Stimulated activated CD8-positive, alpha-beta memory T cell treated with anti-CD3 and anti-CD28 coated beads, Interleukin-4, amount 100 ng/mL, for 24 hours (primary cell): Measurements from ENCODE around the gene FCRLA.
A peak's percentile ranks its signal among the peaks of the same experiment; 100 is the strongest.

Experiments
- DNase-seq: peaks from one replicate; pipeline ENCODE4 v3.0.0-alpha.2; 2020; ENCODE audit warnings: low read depth

Gene FCRLA

DNA sequence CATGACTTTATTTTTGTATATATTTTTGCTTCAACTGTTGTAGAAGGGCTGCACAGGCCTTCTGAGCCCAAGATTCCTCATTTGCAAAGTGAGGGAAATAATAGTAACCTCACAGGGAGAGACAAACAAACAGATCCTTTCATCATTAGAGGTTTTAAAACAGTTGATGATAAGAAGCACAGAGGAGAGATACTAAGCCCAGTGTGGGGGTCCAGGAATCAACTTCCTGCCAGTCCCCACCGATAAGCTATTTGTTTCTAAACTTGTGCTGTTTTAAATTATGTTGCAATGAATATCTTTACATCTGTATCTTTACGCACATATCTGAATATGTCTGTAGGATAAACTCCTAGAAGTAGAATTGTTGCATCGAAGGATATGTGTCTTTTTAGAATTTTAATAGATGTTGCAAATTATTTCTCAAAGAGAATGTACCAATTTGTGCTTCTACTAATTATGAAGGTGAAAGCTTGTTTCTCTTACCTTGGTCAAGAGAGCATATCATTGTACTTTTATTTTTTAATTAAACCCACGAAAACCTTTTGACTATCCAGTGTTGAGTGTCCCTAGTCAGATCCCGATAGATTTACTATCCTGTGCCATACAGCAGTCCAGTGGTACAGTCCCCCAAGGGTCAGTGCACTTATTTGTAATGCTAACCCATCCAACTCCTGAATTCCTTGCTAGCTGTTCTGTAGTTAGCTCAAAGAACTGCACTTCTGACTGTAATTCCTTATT lies 25.1 kb downstream of the FCRLA start:
- DNase-seq = no peak

DNA sequence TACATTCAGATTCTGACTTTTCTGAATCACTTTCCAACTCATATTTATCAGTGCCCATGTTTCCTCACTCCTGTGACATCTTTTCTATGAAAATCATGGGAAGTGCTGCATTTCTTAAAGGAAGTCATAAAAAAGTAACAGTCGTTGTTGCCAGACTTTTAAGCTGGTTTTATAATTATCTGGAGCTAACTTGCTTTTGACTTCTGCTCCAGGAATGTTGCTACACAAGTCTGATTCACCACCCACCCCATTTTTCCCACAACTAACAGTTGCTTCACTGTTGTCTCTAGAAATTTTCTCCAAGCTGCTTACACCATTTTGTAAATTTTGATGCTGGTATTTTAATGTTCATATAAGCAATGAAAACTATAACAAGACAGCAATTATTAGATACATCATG lies 26.5 kb downstream of the FCRLA start:
- DNase-seq = no peak

DNA sequence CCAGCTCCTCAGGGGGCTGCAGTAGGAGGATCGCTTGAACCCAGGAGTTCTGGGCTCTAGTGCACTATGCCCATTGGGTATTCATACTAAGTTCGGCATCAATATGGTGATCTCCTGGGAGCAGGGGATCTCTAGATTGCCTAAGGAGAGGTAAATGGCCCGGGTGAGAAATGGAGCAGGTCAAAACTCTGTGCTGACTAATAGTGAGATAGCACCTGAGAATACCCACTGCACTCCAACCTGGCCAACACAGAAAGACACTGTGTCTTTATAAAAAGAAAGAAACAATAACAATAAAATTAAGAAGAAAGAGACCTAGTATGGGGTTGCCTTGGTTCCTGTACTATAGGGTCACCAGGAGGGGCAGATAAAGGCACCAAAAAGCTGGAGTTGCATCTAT lies 28.8 kb downstream of the FCRLA start:
- DNase-seq = no peak

DNA sequence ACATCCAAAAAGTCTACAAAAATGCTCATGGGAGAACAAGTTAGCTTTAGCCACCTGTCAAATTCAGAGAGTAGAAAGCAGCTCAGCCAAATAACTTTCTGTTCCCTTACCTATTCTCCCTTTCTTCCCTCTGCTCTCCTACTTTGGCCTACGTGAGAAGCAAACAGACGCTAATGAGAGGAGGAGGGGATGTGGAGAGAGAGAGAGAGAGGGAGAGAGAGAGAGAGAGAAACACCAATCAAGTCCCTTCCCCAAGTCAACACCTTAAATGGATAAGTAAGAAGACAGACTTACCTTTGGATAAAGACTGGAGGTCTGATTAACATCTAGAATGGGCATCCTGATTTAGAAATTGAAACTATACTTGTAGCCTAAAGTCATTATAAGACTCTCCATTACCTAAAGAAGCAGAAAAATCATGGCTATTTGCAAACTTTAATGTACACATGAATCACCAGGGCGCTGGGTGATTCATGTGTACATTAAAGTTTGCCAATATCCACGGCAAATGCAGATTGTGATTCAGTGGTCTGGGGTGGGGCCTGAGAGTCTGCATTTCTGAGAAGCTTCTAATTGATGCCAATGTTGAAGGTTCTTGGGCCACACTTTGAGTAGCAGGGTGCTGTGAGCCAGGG lies 29.4 kb downstream of the FCRLA start:
- no peak for DNase-seq

DNA sequence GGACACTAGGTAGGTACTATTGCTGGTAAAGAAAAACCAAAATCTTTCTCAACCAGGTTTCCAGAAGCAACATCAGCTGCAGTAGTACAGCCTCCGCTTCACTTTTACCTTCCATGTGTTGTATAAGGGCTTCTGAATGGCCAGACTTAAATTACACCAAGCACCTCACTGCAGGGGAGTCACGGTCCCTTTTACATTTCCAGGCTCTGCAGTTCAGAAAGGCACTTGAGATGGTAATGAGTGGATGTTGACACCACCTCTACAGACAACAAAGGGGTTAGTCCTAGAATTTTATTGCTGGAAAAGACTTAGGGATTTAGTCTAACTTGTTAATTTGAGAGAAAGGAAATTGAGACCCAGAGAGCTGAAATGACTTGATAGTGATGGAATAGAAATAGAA lies 30.6 kb downstream of the FCRLA start:
- no peak for DNase-seq

DNA sequence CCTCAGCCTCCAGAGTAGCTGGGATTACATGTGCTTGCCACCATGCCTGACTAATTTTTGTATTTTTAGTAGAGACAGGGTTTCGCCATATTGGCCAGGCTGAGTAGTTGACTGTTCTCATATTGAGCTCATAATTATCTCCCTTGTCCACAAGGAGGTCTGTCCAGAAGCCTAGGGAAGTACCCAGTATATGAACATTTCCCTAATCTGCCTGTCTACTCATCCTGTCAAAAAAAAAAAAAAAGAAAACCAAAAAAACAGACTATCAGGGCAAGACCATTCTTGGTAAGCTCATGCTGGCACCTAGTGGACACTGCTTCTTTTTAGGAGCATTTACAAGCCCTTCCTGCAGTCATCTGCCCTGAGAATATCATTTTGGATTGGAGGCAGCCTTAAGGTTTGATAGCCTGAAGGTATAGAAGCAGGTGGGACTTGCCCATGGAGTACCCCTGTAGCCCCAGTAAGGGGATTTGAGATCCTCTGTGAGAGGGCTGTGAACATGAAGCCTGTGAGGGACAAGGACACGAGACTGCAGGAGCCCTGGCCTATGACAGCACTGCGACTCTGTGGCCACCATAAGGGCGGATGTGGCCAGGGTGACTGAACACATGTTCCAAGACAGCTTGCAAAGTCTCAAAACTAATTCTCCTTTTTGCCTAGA lies 31.7 kb downstream of the FCRLA start:
- DNase-seq = peak; percentile 49

DNA sequence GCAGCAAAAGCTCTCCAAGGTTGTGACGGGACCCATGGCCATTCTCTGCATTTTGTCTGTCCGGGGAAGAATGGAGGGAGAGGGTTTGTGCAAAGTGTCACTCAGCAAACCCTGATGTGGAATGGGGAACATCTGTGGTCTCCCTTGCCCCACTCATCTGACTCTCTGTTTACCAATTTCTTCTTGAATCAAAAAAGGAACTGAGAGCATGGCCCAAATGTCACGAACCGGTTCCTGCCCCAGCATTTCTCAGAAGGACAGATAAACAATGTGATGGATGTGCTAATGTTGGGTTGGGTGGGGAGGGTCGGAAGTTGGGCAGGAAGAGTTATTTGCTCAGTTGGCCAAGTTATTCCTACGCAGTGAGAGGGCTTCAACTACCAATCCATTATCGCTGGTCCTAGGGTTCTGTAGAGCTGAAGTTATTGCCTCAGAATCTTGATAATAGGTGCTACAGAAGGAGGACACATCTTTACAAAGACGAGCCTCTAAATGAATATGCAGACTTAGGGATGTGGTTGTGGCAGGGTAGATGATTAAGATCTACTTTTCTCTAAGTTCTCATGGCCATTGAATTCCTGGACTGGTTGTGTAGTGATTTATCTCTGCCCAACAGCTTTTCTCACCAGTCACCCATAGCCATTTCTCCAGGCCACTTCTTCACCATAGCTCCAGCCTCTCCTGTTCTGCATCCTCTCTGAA lies 33.0 kb downstream of the FCRLA start:
- DNase-seq = no peak

DNA sequence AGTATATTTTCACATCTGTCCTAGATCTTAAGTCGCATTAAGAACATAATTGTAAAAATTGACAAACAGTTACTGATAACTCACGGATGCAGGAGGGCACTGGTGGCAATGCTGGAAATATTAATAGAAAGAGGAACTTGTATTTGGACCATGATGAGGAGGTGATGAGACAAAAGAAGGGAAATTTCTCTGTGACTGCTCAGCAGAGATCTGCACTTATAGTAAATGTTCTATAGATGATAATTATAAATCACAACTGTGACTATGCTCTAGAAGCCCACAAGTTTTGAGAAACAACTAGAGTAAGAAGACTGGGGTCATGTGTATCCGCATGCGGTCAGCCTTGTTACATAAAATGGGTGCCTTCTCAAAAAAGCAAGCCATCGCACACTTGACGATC lies 33.9 kb downstream of the FCRLA start:
- DNase-seq = no peak

DNA sequence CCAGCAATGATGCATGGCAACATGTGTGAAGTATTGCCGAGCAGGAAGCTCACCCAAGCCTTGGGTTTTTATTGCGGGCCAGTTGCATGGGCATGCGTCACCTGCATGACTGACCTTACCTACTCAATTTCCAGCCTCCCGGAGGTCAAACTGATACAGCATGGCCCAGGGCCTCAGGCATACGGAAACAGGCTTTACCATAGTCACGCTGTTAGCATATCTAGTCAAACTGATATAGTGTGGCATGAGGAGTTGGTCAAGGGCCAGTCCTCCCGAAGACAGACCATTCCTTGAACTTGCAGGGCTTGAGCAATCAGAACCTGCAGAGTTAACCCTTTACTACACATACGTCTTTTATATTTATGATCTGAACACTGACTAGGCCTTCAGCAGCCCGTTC lies 36.2 kb downstream of the FCRLA start:
- no peak for DNase-seq

DNA sequence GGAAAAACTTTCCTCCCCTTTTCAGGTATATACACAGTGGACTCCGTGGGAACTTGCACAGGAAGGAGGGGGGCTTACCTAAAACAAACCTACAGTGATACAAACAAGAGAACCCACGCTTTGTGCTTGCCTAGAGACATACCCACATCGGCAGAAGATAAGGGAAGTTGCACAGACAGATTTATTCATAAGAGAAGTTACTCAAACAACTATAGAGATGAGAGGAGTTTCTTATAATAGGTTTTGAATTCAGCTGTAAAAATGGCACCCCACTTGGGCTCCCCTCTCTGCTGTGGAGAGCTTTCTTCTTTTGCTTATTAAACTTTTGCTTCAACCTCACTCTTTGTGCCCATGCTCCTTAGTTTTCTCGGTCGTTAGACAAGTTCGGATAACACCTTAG lies 40.8 kb downstream of the FCRLA start:
- no peak for DNase-seq

DNA sequence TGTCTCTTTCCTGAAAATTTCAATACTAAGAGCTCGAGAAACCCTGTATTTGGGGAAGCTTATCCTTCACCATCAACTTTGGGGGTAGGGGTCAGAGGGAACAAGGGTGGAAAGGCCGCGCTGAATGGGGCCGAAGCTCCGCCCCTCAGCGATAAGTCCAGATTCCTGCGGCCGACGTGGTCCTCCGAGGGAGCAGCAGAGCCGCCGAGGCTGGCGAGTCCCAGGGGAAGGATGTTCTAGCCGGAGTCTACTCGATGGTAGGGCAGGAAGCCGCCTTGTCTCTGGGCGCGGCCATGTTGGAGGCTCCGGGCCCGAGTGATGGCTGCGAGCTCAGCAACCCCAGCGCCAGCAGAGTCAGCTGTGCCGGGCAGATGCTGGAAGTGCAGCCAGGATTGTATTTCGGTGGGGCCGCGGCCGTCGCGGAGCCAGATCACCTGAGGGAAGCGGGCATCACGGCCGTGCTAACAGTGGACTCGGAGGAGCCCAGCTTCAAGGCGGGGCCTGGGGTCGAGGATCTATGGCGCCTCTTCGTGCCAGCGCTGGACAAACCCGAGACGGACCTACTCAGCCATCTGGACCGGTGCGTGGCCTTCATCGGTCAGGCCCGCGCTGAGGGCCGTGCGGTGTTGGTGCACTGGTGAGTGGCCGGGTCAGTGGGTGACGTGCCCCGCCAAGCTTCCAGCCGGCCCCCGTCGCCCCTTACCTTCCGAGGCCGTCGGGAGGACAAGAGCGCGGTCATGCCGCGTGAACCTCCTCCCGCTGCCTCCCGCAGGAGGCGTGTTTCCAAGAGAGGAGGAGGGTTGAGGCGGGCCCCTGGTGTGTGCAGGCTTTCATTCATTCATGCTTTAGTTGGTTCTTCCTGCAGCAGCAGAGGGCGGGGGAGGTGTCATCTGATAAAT lies 42.7 kb downstream of the FCRLA start, which contains the start of gene DUSP12:
Gene DUSP12 (plus strand): TSS at position 278 of the 899 bp plus-strand sequence. CDS start 16 bp downstream, at position 294.
- DNase-seq = peak; percentile 78

DNA sequence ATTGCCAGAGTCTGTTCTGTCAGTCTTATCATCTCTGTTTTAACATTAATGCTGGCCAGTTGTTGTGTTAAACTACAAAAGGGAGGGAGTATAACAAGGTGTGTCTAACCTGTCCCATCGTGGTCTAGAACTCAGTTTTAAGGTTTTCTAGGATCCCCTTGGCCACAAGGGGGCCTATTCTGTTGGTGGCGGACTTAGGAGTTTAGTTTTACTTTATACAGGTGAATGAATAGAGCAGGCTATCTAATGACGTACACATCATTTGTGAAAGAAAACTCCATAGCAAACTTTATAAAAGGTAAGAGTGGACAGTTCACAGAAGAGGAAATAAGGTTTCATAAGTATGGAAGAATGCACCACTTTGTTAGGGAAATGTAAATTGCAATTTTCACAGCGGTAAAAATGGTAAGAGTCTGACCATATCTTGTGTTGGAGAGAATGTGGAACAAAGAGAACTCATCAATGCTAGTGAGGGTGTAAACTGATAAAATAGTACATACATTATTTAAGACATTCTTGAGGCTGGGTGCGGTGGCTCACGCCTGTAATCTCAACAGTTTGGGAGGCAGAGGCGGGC lies 56.6 kb downstream of the FCRLA start:
- no peak for DNase-seq
